HL-60 (cell line): Measurements from ENCODE around the gene CCDC71L.

ENCODE experiments used
- DNase-seq, 2 experiments: peaks; one replicate each; pipeline ENCODE4 v3.0.0-alpha.2; 2010 to 2020; ENCODE audit warnings: low read depth in 1 of 2, low spot score in 1 of 2
- H3K27ac ChIP-seq: fragments of 250-450 bp; sonication (Bioruptor Pico); replicated peaks from 2 replicates; pipeline ENCODE4 v1.5.1; 2020; ENCODE audit warnings: mild to moderate bottlenecking, moderate library complexity
- H3K27me3 ChIP-seq: fragments of 250-450 bp; sonication (Bioruptor Pico); 2 replicates; pipeline ENCODE4 v1.5.1; 2021; ENCODE audit warnings: mild to moderate bottlenecking, moderate library complexity; ENCODE audit not compliant: insufficient read depth, poor library complexity, severe bottlenecking
- H3K4me3 ChIP-seq: replicated peaks from 2 replicates; pipeline ENCODE4 v1.5.1; 2011; ENCODE audit warnings: mild to moderate bottlenecking, control low read depth, low read length; ENCODE audit not compliant: insufficient read depth
- CTCF ChIP-seq: IDR thresholded peaks from one replicate; pipeline ENCODE4 v1.5.1; 2011; ENCODE audit warnings: low read length, control low read depth, inconsistent platforms; ENCODE audit not compliant: insufficient read depth
- GABPA ChIP-seq: IDR thresholded peaks from 2 replicates; pipeline ENCODE4 v1.6.1; 2012; ENCODE audit warnings: low read depth
- POLR2AphosphoS5 ChIP-seq: IDR thresholded peaks from 2 replicates; pipeline ENCODE4 v1.6.1; 2012; ENCODE audit warnings: low read depth
- REST ChIP-seq: IDR thresholded peaks from 2 replicates; pipeline ENCODE4 v1.6.1; 2012; ENCODE audit warnings: low read depth; ENCODE audit not compliant: insufficient replicate concordance
- SPI1 ChIP-seq: IDR thresholded peaks from 2 replicates; pipeline ENCODE4 v1.6.1; 2012; ENCODE audit warnings: low read depth, mild to moderate bottlenecking, borderline replicate concordance

Gene CCDC71L

GRCh38 chr7:106640368-106641141, 20.4 kb downstream of the CCDC71L start:
- Histone ChIP-seq H3K4me3 (no peak overlapping the region), H3K27ac (no peak overlapping the region), H3K27me3 (no peaks in the 10 kb centered on the region)
- no peak for DNase-seq
- TF ChIP-seq REST (no peak), CTCF (no peak), POLR2AphosphoS5 (no peak), GABPA (no peak), SPI1 (no peak)

- H3K27ac ChIP-seq: no peak overlapping the region
- H3K4me3 ChIP-seq: no peak overlapping the region
- TF ChIP-seq SPI1 (no peak), CTCF (no peak), REST (no peak), POLR2AphosphoS5 (no peak), GABPA (no peak)
- DNase-seq: no peak
- no peaks in the 10 kb centered on the region for H3K27me3 ChIP-seq
Observed at GRCh38 chr7:106639476-106640334, 21.3 kb downstream of the CCDC71L start.

- no peak for TF ChIP-seq REST
- H3K27ac ChIP-seq: no peak overlapping the region
- H3K27me3 ChIP-seq: no peaks in the 10 kb centered on the region
- DNase-seq: no peak
- H3K4me3 ChIP-seq: no peak overlapping the region
Observed at GRCh38 chr7:106635411-106635810, 25.5 kb downstream of the CCDC71L start.
